Activated T-cell treated with anti-CD3 and anti-CD28 coated beads, Interleukin-2, amount 50 U/mL, for 4 hours (primary cell): Measurements from ENCODE around the gene GMDS. TPM values are rescaled to one million over a fixed set of nuclear protein-coding genes. Genes with fewer than 3 reads are reported as not detected.

Source experiments
- ATAC-seq, 2 donors: fragments of 200-7000 bp; cut with Tn5 transposase; one replicate each; pipeline ENCODE4 v1.10.0; 2021
- DNase-seq: peaks from one replicate; pipeline ENCODE4 v3.0.0-alpha.2; 2020
- H3K27me3 Mint-ChIP-seq: one replicate; pipeline ENCODE4 v1.8.0; 2021; ENCODE audit warnings: low read depth, mixed read lengths
- H3K36me3 Mint-ChIP-seq: one replicate; pipeline ENCODE4 v1.8.0; 2022; ENCODE audit warnings: mixed read lengths; ENCODE audit not compliant: insufficient read depth
- H3K4me1 Mint-ChIP-seq: one replicate; pipeline ENCODE4 v1.8.0; 2021; ENCODE audit warnings: low read depth, mixed read lengths
- H3K4me3 Mint-ChIP-seq: one replicate; pipeline ENCODE4 v1.8.0; 2021; ENCODE audit warnings: mild to moderate bottlenecking, moderate library complexity, mixed read lengths
- H3K9me3 Mint-ChIP-seq: one replicate; pipeline ENCODE4 v1.8.0; 2021; ENCODE audit warnings: mixed read lengths
- total RNA-seq, 3 donors: library from RNA; stranded (reverse); gene quantifications; one replicate each; pipeline ENCODE4 v1.2.1, GENCODE V29; 2021

The GMDS gene
- total RNA-seq, 3 donors from 2014 or later, result 38.9 to 48.0 (median 43.9) TPM

- Mint-ChIP-seq H3K27me3 (peaks cover 60% of the 10 kb centered on the region), H3K9me3 (no peaks in the 10 kb centered on the region), H3K4me3 (no peak overlapping the region), H3K4me1 (peaks cover 3% of the 10 kb centered on the region), H3K36me3 (peaks cover 19% of the 10 kb centered on the region)
- no peak for ATAC-seq
- DNase-seq, result no peak
Measured at GRCh38 chr6:1619098-1619672, 626.2 kb downstream of the GMDS start.

- no peaks in the 10 kb centered on the region for H3K9me3 Mint-ChIP-seq
- DNase-seq (no peak), ATAC-seq (no peak)
- H3K4me3 Mint-ChIP-seq, result no peak overlapping the region
- H3K4me1 Mint-ChIP-seq, result peaks cover 3% of the 10 kb centered on the region
- H3K27me3 Mint-ChIP-seq, result peaks cover 61% of the 10 kb centered on the region
- peaks cover 17% of the 10 kb centered on the region for H3K36me3 Mint-ChIP-seq
Measured at GRCh38 chr6:1618311-1619097, 626.9 kb downstream of the GMDS start.

GRCh38 chr6:1617466-1618310 is 627.7 kb downstream of the GMDS start:
- H3K36me3 Mint-ChIP-seq, result peaks cover 13% of the 10 kb centered on the region
- peaks cover 9% of the 10 kb centered on the region for H3K4me1 Mint-ChIP-seq
- peaks cover 63% of the 10 kb centered on the region for H3K27me3 Mint-ChIP-seq
- H3K4me3 Mint-ChIP-seq, result no peak overlapping the region
- DNase-seq, result no peak
- ATAC-seq, result no peak
- no peaks in the 10 kb centered on the region for H3K9me3 Mint-ChIP-seq

DNA sequence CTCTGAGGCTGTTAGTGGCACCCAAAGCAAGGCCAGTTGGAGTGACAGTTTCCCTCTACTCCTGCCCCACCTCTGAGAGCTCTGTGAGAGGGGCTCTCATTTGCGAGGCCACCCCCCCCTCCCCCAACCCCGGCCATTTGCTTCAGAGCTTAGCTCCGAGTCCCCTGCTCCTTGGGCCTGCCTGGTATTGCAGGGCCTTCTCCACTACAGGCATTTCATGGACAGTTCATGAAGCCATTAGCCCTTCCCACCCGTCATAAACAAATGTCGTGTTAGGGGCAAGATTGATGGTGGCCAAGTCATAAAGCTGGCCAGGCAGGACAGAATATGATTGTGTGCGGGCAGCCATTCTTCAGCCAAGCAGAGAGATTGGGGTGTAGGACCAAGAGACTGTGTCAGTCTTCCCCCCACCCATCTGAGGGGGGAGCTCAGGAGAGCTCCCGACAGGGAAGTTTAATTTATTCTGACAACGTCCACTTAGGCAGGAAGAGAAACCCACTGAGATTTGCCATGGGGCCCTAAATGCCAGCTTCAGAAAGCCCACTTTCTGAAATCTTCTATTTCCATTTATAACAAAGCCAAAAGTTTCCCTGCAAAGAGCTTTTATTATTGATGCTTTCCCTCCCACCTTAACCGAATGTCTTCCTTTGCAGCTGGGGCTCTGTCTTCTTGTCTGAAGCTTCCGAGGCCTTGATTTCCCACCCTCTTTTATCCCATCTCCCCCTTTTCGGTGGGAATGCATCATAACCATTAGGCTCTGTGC is 628.5 kb downstream of the GMDS start:
- H3K4me1 Mint-ChIP-seq, result peaks cover 15% of the 10 kb centered on the region
- no peak for ATAC-seq
- H3K36me3 Mint-ChIP-seq, result peaks cover 5% of the 10 kb centered on the region
- peaks cover 62% of the 10 kb centered on the region for H3K27me3 Mint-ChIP-seq
- DNase-seq, result no peak
- H3K9me3 Mint-ChIP-seq, result no peaks in the 10 kb centered on the region
- H3K4me3 Mint-ChIP-seq, result no peak overlapping the region

DNA sequence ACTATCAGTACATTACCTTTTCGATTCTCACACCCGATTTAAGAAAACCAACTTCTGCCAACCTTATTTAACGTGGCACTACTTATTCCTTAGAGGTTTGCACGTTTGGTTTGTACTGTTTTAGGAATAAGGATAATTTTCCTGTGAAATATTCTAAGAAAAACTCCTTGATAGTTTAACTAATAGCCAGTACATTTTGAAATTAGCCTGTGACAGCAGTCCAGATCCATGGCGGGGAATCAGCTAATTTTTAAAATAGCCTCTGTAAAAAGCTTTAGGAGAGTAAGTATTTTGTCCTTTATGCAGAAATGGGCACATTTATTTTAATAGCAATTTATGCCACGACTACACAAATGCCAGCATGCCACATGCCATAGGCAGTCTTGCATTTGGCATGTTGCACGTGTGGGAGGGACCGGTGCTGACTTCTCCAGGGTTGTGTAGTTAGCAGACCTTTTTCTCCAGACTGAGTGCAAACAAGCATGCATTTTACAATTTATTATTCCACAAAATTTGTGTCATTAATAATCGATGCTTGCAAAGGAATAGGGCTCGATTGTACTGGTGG is 629.5 kb downstream of the GMDS start:
- no peaks in the 10 kb centered on the region for H3K9me3 Mint-ChIP-seq
- H3K27me3 Mint-ChIP-seq, result peaks cover 54% of the 10 kb centered on the region
- H3K4me3 Mint-ChIP-seq, result no peak overlapping the region
- DNase-seq (no peak), ATAC-seq (no peak)
- peaks cover 16% of the 10 kb centered on the region for H3K4me1 Mint-ChIP-seq
- no peaks in the 10 kb centered on the region for H3K36me3 Mint-ChIP-seq

- Mint-ChIP-seq H3K4me3 (no peak overlapping the region), H3K9me3 (no peaks in the 10 kb centered on the region), H3K36me3 (no peaks in the 10 kb centered on the region), H3K27me3 (peaks cover 56% of the 10 kb centered on the region), H3K4me1 (peaks cover 20% of the 10 kb centered on the region)
- no peak for ATAC-seq
- no peak for DNase-seq
Measured at GRCh38 chr6:1615151-1615852, 630.1 kb downstream of the GMDS start.

GRCh38 chr6:1614448-1615150 is 630.8 kb downstream of the GMDS start:
- DNase-seq (no peak), ATAC-seq (peak in 1 of 2 donors; percentile 27)
- peaks cover 56% of the 10 kb centered on the region for H3K27me3 Mint-ChIP-seq
- no peak overlapping the region for H3K4me3 Mint-ChIP-seq
- H3K4me1 Mint-ChIP-seq, result peaks cover 20% of the 10 kb centered on the region
- H3K9me3 Mint-ChIP-seq, result no peaks in the 10 kb centered on the region
- H3K36me3 Mint-ChIP-seq, result no peaks in the 10 kb centered on the region

- Mint-ChIP-seq H3K36me3 (no peaks in the 10 kb centered on the region), H3K27me3 (peaks cover 59% of the 10 kb centered on the region), H3K4me3 (no peak overlapping the region), H3K4me1 (peaks cover 22% of the 10 kb centered on the region), H3K9me3 (no peaks in the 10 kb centered on the region)
- ATAC-seq (peak in 1 of 2 donors; percentile 20), DNase-seq (no peak)
Measured at GRCh38 chr6:1613688-1614447, 631.5 kb downstream of the GMDS start.

DNA sequence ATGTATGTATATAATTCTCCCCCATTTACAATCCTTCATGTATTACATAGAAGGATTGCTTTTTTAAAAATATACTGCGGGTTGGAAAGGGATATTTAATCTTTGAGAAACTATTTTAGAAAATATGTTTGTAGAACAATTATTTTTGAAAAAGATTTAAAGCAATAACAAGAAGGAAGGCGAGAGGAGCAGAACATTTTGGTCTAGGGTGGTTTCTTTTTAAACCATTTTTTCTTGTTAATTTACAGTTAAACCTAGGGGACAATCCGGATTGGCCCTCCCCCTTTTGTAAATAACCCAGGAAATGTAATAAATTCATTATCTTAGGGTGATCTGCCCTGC is 632.1 kb downstream of the GMDS start:
- no peaks in the 10 kb centered on the region for H3K36me3 Mint-ChIP-seq
- ATAC-seq (no peak), DNase-seq (no peak)
- no peak overlapping the region for H3K4me3 Mint-ChIP-seq
- peaks cover 26% of the 10 kb centered on the region for H3K4me1 Mint-ChIP-seq
- H3K27me3 Mint-ChIP-seq, result peaks cover 59% of the 10 kb centered on the region
- H3K9me3 Mint-ChIP-seq, result no peaks in the 10 kb centered on the region

- H3K9me3 Mint-ChIP-seq, result no peaks in the 10 kb centered on the region
- peaks cover 29% of the 10 kb centered on the region for H3K4me1 Mint-ChIP-seq
- DNase-seq (no peak), ATAC-seq (no peak)
- no peaks in the 10 kb centered on the region for H3K36me3 Mint-ChIP-seq
- H3K27me3 Mint-ChIP-seq, result peaks cover 59% of the 10 kb centered on the region
- no peak overlapping the region for H3K4me3 Mint-ChIP-seq
Measured at GRCh38 chr6:1612974-1613306, 632.5 kb downstream of the GMDS start.

- Mint-ChIP-seq H3K27me3 (peaks cover 59% of the 10 kb centered on the region), H3K36me3 (no peaks in the 10 kb centered on the region), H3K4me1 (peaks cover 34% of the 10 kb centered on the region), H3K9me3 (no peaks in the 10 kb centered on the region), H3K4me3 (peak overlapping the region; percentile 80)
- no peak for ATAC-seq
- DNase-seq, result no peak
Measured at GRCh38 chr6:1612299-1612973, 633.0 kb downstream of the GMDS start.

- peaks cover 61% of the 10 kb centered on the region for H3K27me3 Mint-ChIP-seq
- H3K4me3 Mint-ChIP-seq, result peak overlapping the region; percentile 80
- DNase-seq (no peak), ATAC-seq (no peak)
- no peaks in the 10 kb centered on the region for H3K9me3 Mint-ChIP-seq
- peaks cover 41% of the 10 kb centered on the region for H3K4me1 Mint-ChIP-seq
- no peaks in the 10 kb centered on the region for H3K36me3 Mint-ChIP-seq
Measured at GRCh38 chr6:1611572-1612298, 633.7 kb downstream of the GMDS start.
